Measurements from ENCODE around the gene NR1D2. TPM values are rescaled to one million over a fixed set of nuclear protein-coding genes. Genes with fewer than 3 reads are reported as not detected.

Gene NR1D2
- total and polyA plus RNA-seq, 2 experiments from 2014 or later = 6.6 to 20.7 TPM

GRCh38 chr3:23991683-23992628, 46.9 kb downstream of the NR1D2 start:
- Histone ChIP-seq H3K79me2 (replicated peaks; ENCODE audit: insufficient read depth) (no peaks in the 10 kb centered on the region), H3K36me3 (ENCODE audit: insufficient read depth) (no peaks in the 10 kb centered on the region), H2AFZ (peak overlapping the region; percentile 4; the same call in 1 of the 2 replicates), H4K20me1 (replicated peaks; ENCODE audit: insufficient read depth) (no peaks in the 10 kb centered on the region), H3F3A (replicated peaks; ENCODE audit: low read depth) (no peaks in the 10 kb centered on the region), H3K9me2 (ENCODE audit: insufficient read depth) (no peaks in the 10 kb centered on the region; the same call in 1 of the 2 replicates), H3K4me1 (ENCODE audit: insufficient read depth) (peaks cover 9% of the 10 kb centered on the region; the same call in 1 of the 2 replicates), H3K27ac (ENCODE audit: low read depth) (no peak overlapping the region), H3K27me3 (ENCODE audit: insufficient read depth) (no peaks in the 10 kb centered on the region), H3K4me2 (no peak overlapping the region; the same call in 1 of the 2 replicates), H3K4me3 (no peak overlapping the region)
- H3K36me3 Mint-ChIP-seq (ENCODE audit: low read depth) = no peaks in the 10 kb centered on the region; the same call in 2 of the 3 replicates
- DNase-seq (ENCODE audit: low spot score) = peak; percentile 41
- TF ChIP-seq EZH2phosphoT487 (IDR thresholded peaks at IDR 0.05; ENCODE audit: unreplicated experiment) = no peak
- TF ChIP-seq STAT1 (IDR thresholded peaks at IDR 0.05; ENCODE audit: unreplicated experiment) = no peak
- no peak for TF ChIP-seq CTCF (conservative IDR thresholded peaks at IDR 0.05; ENCODE audit: low read depth in 2 of 2)
- TF ChIP-seq NANOG (IDR thresholded peaks at IDR 0.05; ENCODE audit: borderline replicate concordance) = no peak
- TF ChIP-seq, protein P1, sequence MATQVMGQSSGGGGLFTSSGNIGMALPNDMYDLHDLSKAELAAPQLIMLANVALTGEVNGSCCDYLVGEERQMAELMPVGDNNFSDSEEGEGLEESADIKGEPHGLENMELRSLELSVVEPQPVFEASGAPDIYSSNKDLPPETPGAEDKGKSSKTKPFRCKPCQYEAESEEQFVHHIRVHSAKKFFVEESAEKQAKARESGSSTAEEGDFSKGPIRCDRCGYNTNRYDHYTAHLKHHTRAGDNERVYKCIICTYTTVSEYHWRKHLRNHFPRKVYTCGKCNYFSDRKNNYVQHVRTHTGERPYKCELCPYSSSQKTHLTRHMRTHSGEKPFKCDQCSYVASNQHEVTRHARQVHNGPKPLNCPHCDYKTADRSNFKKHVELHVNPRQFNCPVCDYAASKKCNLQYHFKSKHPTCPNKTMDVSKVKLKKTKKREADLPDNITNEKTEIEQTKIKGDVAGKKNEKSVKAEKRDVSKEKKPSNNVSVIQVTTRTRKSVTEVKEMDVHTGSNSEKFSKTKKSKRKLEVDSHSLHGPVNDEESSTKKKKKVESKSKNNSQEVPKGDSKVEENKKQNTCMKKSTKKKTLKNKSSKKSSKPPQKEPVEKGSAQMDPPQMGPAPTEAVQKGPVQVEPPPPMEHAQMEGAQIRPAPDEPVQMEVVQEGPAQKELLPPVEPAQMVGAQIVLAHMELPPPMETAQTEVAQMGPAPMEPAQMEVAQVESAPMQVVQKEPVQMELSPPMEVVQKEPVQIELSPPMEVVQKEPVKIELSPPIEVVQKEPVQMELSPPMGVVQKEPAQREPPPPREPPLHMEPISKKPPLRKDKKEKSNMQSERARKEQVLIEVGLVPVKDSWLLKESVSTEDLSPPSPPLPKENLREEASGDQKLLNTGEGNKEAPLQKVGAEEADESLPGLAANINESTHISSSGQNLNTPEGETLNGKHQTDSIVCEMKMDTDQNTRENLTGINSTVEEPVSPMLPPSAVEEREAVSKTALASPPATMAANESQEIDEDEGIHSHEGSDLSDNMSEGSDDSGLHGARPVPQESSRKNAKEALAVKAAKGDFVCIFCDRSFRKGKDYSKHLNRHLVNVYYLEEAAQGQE (IDR thresholded peaks at IDR 0.05; ENCODE audit: unreplicated experiment) = no peak
- TF ChIP-seq, protein P2, sequence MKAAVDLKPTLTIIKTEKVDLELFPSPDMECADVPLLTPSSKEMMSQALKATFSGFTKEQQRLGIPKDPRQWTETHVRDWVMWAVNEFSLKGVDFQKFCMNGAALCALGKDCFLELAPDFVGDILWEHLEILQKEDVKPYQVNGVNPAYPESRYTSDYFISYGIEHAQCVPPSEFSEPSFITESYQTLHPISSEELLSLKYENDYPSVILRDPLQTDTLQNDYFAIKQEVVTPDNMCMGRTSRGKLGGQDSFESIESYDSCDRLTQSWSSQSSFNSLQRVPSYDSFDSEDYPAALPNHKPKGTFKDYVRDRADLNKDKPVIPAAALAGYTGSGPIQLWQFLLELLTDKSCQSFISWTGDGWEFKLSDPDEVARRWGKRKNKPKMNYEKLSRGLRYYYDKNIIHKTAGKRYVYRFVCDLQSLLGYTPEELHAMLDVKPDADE (IDR thresholded peaks at IDR 0.05) = no peak
- TF ChIP-seq ZNF331 (CRISPR knock-in tag; IDR thresholded peaks at IDR 0.05; ENCODE audit: low read depth) = no peak
- TF ChIP-seq, protein P3, sequence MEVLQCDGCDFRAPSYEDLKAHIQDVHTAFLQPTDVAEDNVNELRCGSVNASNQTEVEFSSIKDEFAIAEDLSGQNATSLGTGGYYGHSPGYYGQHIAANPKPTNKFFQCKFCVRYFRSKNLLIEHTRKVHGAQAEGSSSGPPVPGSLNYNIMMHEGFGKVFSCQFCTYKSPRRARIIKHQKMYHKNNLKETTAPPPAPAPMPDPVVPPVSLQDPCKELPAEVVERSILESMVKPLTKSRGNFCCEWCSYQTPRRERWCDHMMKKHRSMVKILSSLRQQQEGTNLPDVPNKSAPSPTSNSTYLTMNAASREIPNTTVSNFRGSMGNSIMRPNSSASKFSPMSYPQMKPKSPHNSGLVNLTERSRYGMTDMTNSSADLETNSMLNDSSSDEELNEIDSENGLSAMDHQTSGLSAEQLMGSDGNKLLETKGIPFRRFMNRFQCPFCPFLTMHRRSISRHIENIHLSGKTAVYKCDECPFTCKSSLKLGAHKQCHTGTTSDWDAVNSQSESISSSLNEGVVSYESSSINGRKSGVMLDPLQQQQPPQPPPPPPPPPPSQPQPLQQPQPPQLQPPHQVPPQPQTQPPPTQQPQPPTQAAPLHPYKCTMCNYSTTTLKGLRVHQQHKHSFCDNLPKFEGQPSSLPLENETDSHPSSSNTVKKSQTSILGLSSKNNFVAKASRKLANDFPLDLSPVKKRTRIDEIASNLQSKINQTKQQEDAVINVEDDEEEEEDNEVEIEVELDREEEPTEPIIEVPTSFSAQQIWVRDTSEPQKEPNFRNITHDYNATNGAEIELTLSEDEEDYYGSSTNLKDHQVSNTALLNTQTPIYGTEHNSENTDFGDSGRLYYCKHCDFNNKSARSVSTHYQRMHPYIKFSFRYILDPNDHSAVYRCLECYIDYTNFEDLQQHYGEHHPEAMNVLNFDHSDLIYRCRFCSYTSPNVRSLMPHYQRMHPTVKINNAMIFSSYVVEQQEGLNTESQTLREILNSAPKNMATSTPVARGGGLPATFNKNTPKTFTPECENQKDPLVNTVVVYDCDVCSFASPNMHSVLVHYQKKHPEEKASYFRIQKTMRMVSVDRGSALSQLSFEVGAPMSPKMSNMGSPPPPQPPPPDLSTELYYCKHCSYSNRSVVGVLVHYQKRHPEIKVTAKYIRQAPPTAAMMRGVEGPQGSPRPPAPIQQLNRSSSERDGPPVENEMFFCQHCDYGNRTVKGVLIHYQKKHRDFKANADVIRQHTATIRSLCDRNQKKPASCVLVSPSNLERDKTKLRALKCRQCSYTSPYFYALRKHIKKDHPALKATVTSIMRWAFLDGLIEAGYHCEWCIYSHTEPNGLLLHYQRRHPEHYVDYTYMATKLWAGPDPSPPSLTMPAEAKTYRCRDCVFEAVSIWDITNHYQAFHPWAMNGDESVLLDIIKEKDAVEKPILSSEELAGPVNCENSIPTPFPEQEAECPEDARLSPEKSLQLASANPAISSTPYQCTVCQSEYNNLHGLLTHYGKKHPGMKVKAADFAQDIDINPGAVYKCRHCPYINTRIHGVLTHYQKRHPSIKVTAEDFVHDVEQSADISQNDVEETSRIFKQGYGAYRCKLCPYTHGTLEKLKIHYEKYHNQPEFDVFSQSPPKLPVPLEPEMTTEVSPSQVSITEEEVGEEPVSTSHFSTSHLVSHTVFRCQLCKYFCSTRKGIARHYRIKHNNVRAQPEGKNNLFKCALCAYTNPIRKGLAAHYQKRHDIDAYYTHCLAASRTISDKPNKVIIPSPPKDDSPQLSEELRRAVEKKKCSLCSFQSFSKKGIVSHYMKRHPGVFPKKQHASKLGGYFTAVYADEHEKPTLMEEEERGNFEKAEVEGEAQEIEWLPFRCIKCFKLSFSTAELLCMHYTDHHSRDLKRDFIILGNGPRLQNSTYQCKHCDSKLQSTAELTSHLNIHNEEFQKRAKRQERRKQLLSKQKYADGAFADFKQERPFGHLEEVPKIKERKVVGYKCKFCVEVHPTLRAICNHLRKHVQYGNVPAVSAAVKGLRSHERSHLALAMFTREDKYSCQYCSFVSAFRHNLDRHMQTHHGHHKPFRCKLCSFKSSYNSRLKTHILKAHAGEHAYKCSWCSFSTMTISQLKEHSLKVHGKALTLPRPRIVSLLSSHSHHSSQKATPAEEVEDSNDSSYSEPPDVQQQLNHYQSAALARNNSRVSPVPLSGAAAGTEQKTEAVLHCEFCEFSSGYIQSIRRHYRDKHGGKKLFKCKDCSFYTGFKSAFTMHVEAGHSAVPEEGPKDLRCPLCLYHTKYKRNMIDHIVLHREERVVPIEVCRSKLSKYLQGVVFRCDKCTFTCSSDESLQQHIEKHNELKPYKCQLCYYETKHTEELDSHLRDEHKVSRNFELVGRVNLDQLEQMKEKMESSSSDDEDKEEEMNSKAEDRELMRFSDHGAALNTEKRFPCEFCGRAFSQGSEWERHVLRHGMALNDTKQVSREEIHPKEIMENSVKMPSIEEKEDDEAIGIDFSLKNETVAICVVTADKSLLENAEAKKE (CRISPR knock-in tag; IDR thresholded peaks at IDR 0.05) = no peak
- no peak for TF ChIP-seq CREB1 (CRISPR knock-in tag; IDR thresholded peaks at IDR 0.05; ENCODE audit: low read depth)
- TF ChIP-seq ZNF114 (CRISPR knock-in tag; IDR thresholded peaks at IDR 0.05) = no peak
- H3K27ac Mint-ChIP-seq = no peak overlapping the region
- H3K4me3 Mint-ChIP-seq = no peak overlapping the region
- peaks cover 4% of the 10 kb centered on the region for H3K27me3 Mint-ChIP-seq (ENCODE audit: insufficient read depth, low read depth, poor library complexity)
- H3K4me1 Mint-ChIP-seq = peaks cover 7% of the 10 kb centered on the region; the same call in 2 of the 3 replicates
- H3K9me3 Mint-ChIP-seq = no peaks in the 10 kb centered on the region
- no peak for ATAC-seq
